GM10248 (cell line): ENCODE data around the gene MRPS5.

ENCODE experiments used
- CTCF ChIA-PET: fragments of 300-600 bp; sonication (Branson Sonifier 250); formaldehyde crosslinking; extraction: SDS; loops from one replicate; lab custom pipeline; 2021; ENCODE audit warnings: antibody characterized with exemption; lab: Yijun Ruan, JAX
- POLR2A ChIA-PET: fragments of 350-650 bp; sonication (Branson Sonifier 250); formaldehyde crosslinking; extraction: SDS; loops from one replicate; lab custom pipeline; 2020; ENCODE audit warnings: antibody characterized with exemption; lab: Yijun Ruan, JAX
- DNase-seq: peaks from one replicate; pipeline ENCODE4 v3.0.0; 2012; ENCODE audit errors: extremely low spot score
- CTCF ChIP-seq: IDR thresholded peaks from 2 replicates; pipeline ENCODE4 v1.5.1; 2012; ENCODE audit warnings: mild to moderate bottlenecking, low read depth; ENCODE audit errors: extremely low read depth, missing control alignments, control extremely low read depth

The MRPS5 gene

GRCh38 chr2:95037384-95037839 lies 84.2 kb downstream of the MRPS5 start:
- CTCF ChIA-PET = no interaction called here
- DNase-seq = no peak
- no peak for TF ChIP-seq CTCF
- POLR2A ChIA-PET = no interaction called here

- no peak for DNase-seq
- TF ChIP-seq CTCF = no peak
- POLR2A ChIA-PET = no interaction called here
- CTCF ChIA-PET = no interaction called here
Observed at GRCh38 chr2:95036596-95037383, 84.8 kb downstream of the MRPS5 start.
